ENCODE results near the gene PKMYT1. TPM values are rescaled to one million over a fixed set of nuclear protein-coding genes. Genes with fewer than 3 reads are reported as not detected.

Gene PKMYT1
- polyA plus RNA-seq, 2 of the 4 experiments (the other 2 are of a cell fraction) = 10.5 to 50.5 TPM

GRCh38 chr16:2976673-2977072 is 3.6 kb downstream of the PKMYT1 start:
- DNase-seq (ENCODE audit: low read depth in 1 of 2, low spot score in 1 of 2) (no peak), FAIRE-seq (no peak), ATAC-seq (no peak)
- Histone ChIP-seq H3K4me1 (peaks cover 15% of the 10 kb centered on the region; the same call in 1 of the 3 replicates), H3K4me3 (no peak overlapping the region), H3K4me2 (no peak overlapping the region), H3K9me3 (no peaks in the 10 kb centered on the region), H3K27ac (no peak overlapping the region)
- no peak for TF ChIP-seq CHD4 (IDR thresholded peaks at IDR 0.05; ENCODE audit: borderline replicate concordance)
- no peak for TF ChIP-seq POLR2AphosphoS2 (conservative IDR thresholded peaks at IDR 0.05; ENCODE audit: low read length)
- no peak for TF ChIP-seq EHMT2 (IDR thresholded peaks at IDR 0.05; ENCODE audit: low read depth)
- no peak for TF ChIP-seq KDM5A (IDR thresholded peaks at IDR 0.05)
- no peak for TF ChIP-seq ZC3H11A (IDR thresholded peaks at IDR 0.05)
- POLR2A ChIA-PET = interaction anchor here (0.5 kb wide), 1 partner anchor 26 kb away, joined by 4 read pairs; no protein-coding TSS in a partner anchor
- CTCF ChIA-PET = interaction anchor here (0.6 to 3.3 kb wide), 7 partner anchors 9 to 108 kb away, joined by 3 to 9 read pairs (median 5); no protein-coding TSS in a partner anchor
- WGBS (ENCODE audit: missing lambda C conversion rate) = 95% methylated on average over 15 of the region's 15 CpGs

GRCh38 chr16:2976201-2976600 is 4.0 kb downstream of the PKMYT1 start:
- FAIRE-seq (no peak), DNase-seq (ENCODE audit: low read depth in 1 of 2, low spot score in 1 of 2) (no peak), ATAC-seq (no peak)
- ChIA-PET CTCF (interaction anchor here (0.6 to 3.3 kb wide), 5 partner anchors 15 to 49 kb away, joined by 3 to 13 read pairs (median 4); no protein-coding TSS in a partner anchor), POLR2A (no interaction called here)
- Histone ChIP-seq H3K4me2 (no peak overlapping the region), H3K27ac (no peak overlapping the region), H3K4me3 (no peak overlapping the region), H3K9me3 (no peaks in the 10 kb centered on the region), H3K4me1 (peaks cover 12% of the 10 kb centered on the region; the same call in 1 of the 3 replicates)
- 94% methylated on average over 7 of the region's 7 CpGs for WGBS (ENCODE audit: missing lambda C conversion rate)
- TF ChIP-seq JUNB (IDR thresholded peaks at IDR 0.05) = no peak

GRCh38 chr16:2975161-2975795 is 5.0 kb downstream of the PKMYT1 start:
- POLR2A ChIA-PET = no interaction called here

GRCh38 chr16:2974319-2975056 is 5.8 kb downstream of the PKMYT1 start:
- no peaks in the 10 kb centered on the region for H3K9me3 ChIP-seq
- no peak overlapping the region for H3K4me2 ChIP-seq
- ATAC-seq (no peak), FAIRE-seq (no peak), DNase-seq (ENCODE audit: low read depth in 1 of 2, low spot score in 1 of 2) (no peak)
- TF ChIP-seq NPAS2 (CRISPR knock-in tag; IDR thresholded peaks at IDR 0.05; ENCODE audit: borderline replicate concordance) (no peak), ZNF302 (CRISPR knock-in tag; IDR thresholded peaks at IDR 0.05) (no peak), EHMT2 (IDR thresholded peaks at IDR 0.05; ENCODE audit: low read depth) (no peak), KDM5A (IDR thresholded peaks at IDR 0.05) (no peak), ELK1 (IDR thresholded peaks at IDR 0.05; ENCODE audit: low read depth, low read length) (no peak), TFCP2L1 (CRISPR knock-in tag; IDR thresholded peaks at IDR 0.05) (no peak), JUNB (IDR thresholded peaks at IDR 0.05) (no peak)
- ChIA-PET CTCF (interaction anchor here (0.8 to 3.3 kb wide), 6 partner anchors 8 to 55 kb away, joined by 4 to 13 read pairs (median 6); no protein-coding TSS in a partner anchor), POLR2A (no interaction called here)
- no peak overlapping the region for H3K4me3 ChIP-seq
- 97% methylated on average over 10 of the region's 15 CpGs for WGBS (ENCODE audit: missing lambda C conversion rate)
- H3K4me1 ChIP-seq = peaks cover 17% of the 10 kb centered on the region
- H3K27ac ChIP-seq = no peak overlapping the region

More at GRCh38 chr16:2975161-2975795, 5.0 kb downstream of the PKMYT1 start:
- WGBS (ENCODE audit: missing lambda C conversion rate) = over 99% methylated on average over 15 of the region's 28 CpGs
- Histone ChIP-seq H3K4me2 (no peak overlapping the region), H3K4me3 (no peak overlapping the region), H3K9me3 (no peaks in the 10 kb centered on the region), H3K27ac (no peak overlapping the region), H3K4me1 (peaks cover 17% of the 10 kb centered on the region)
- CTCF ChIA-PET = interaction anchor here (0.6 to 3.3 kb wide), 7 partner anchors 10 to 68 kb away, joined by 4 to 13 read pairs (median 4); no protein-coding TSS in a partner anchor
- FAIRE-seq (no peak), ATAC-seq (no peak), DNase-seq (ENCODE audit: low read depth in 1 of 2, low spot score in 1 of 2) (no peak)
- TF ChIP-seq PBX3 (IDR thresholded peaks at IDR 0.05) (no peak), TP53 (CRISPR knock-in tag; IDR thresholded peaks at IDR 0.05) (no peak), POLR2A (IDR thresholded peaks at IDR 0.05; ENCODE audit: low read length) (no peak), CBX2 (IDR thresholded peaks at IDR 0.05; ENCODE audit: borderline replicate concordance, low read depth) (no peak), RNF2 (IDR thresholded peaks at IDR 0.05; ENCODE audit: borderline replicate concordance, low read depth) (no peak), NPAS2 (CRISPR knock-in tag; IDR thresholded peaks at IDR 0.05; ENCODE audit: borderline replicate concordance) (no peak), FOSL2 (IDR thresholded peaks at IDR 0.05) (no peak), FOSL2 (CRISPR knock-in tag; IDR thresholded peaks at IDR 0.05) (no peak), MAZ (IDR thresholded peaks at IDR 0.05; ENCODE audit: borderline replicate concordance, low read depth, low read length) (no peak), PHF8 (IDR thresholded peaks at IDR 0.05; ENCODE audit: borderline replicate concordance, low read depth) (no peak), RCOR1 (IDR thresholded peaks at IDR 0.05; ENCODE audit: low read depth, low read length) (no peak), TFCP2L1 (CRISPR knock-in tag; IDR thresholded peaks at IDR 0.05) (no peak), EHMT2 (IDR thresholded peaks at IDR 0.05; ENCODE audit: low read depth) (no peak)

All from A549 (cell line).